Thoracic aorta (tissue), 2 donors: ENCODE results near the gene PRAMEF15. TPM values are rescaled to one million over a fixed set of nuclear protein-coding genes. Genes with fewer than 3 reads are reported as not detected.
"Not testable (repeated sequence)": the region's sequence is repeated elsewhere in the genome, so short reads cannot be mapped to it uniquely, and the experiment has no call there.

Source experiments
- ATAC-seq: fragments of 150-250 bp; one replicate; pipeline ENCODE4 v1.8.0; 2017; ENCODE audit warnings: low read depth; ENCODE audit not compliant: insufficient number of reproducible peaks, low FRiP score
- DNase-seq: peaks from one replicate; pipeline ENCODE4 v3.0.0-alpha.2; 2020; ENCODE audit warnings: low spot score
- H3K27ac ChIP-seq, 2 donors: fragments of 200-600 bp; sonication (generic); 1 replicate in 1 of 2; 2 replicates in 1 of 2; pipeline ENCODE4 v1.5.1; 2016; ENCODE audit warnings: mild to moderate bottlenecking in 2 of 2, moderate library complexity in 2 of 2
- H3K27me3 ChIP-seq: fragments of 200-600 bp; sonication (generic); replicated peaks from 2 replicates; pipeline ENCODE4 v1.6.0; 2016; ENCODE audit warnings: mild to moderate bottlenecking; ENCODE audit not compliant: insufficient read depth
- H3K36me3 ChIP-seq: fragments of 200-600 bp; sonication (generic); one replicate; pipeline ENCODE4 v1.5.1; 2016
- H3K4me1 ChIP-seq, 2 donors: fragments of 200-600 bp; sonication (generic); 1 replicate in 1 of 2; 2 replicates in 1 of 2; pipeline versions ENCODE4 v1.5.1 to v1.6.0; 2016; ENCODE audit warnings: low read depth in 2 of 2, mild to moderate bottlenecking in 1 of 2; ENCODE audit not compliant: control insufficient read depth in 1 of 2
- H3K4me3 ChIP-seq: fragments of 200-600 bp; sonication (generic); 2 replicates; pipeline ENCODE4 v1.5.1; 2016; ENCODE audit warnings: mild to moderate bottlenecking
- H3K9me3 ChIP-seq: fragments of 200-600 bp; sonication (generic); 2 replicates; pipeline ENCODE4 v1.5.1; 2016
- CTCF ChIP-seq: fragments of 200-600 bp; sonication (generic); IDR thresholded peaks from one replicate; pipeline ENCODE4 v1.5.1; 2019; ENCODE audit warnings: antibody characterized with exemption
- total RNA-seq, 2 donors: library from RNA; depleted of rRNA; stranded (reverse); fragments of >200 nt; gene quantifications; one replicate each; pipeline versions ENCODE4 v1.1.0 to v1.2.3, GENCODE V29; 2016

Gene PRAMEF15
- total RNA-seq, 2 donors from 2014 or later, result not detected

- not testable (repeated sequence) for DNase-seq, H3K9me3 ChIP-seq, H3K4me3 ChIP-seq, H3K4me1 ChIP-seq, H3K36me3 ChIP-seq, H3K27ac ChIP-seq, H3K27me3 ChIP-seq, ATAC-seq
- TF ChIP-seq CTCF, result peak; percentile 42
Observed at GRCh38 chr1:13356774-13357173, 41.4 kb downstream of the PRAMEF15 start.

GRCh38 chr1:13362364-13362763, 47.0 kb downstream of the PRAMEF15 start:
- H3K27ac ChIP-seq, DNase-seq, H3K4me3 ChIP-seq, H3K36me3 ChIP-seq, H3K27me3 ChIP-seq, ATAC-seq, H3K9me3 ChIP-seq, H3K4me1 ChIP-seq: not testable (repeated sequence)

- not testable (repeated sequence) for H3K27me3 ChIP-seq, H3K36me3 ChIP-seq, H3K4me1 ChIP-seq, H3K4me3 ChIP-seq, DNase-seq, ATAC-seq, H3K27ac ChIP-seq, H3K9me3 ChIP-seq
Observed at GRCh38 chr1:13364928-13365327, 49.5 kb downstream of the PRAMEF15 start.

GRCh38 chr1:13366536-13366935, 51.2 kb downstream of the PRAMEF15 start:
- not testable (repeated sequence) for H3K9me3 ChIP-seq, H3K4me1 ChIP-seq, H3K36me3 ChIP-seq, H3K27me3 ChIP-seq, H3K4me3 ChIP-seq, ATAC-seq, H3K27ac ChIP-seq, DNase-seq

- not testable (repeated sequence) for H3K4me3 ChIP-seq, H3K36me3 ChIP-seq, H3K4me1 ChIP-seq, H3K9me3 ChIP-seq, H3K27ac ChIP-seq, ATAC-seq, DNase-seq, H3K27me3 ChIP-seq
Observed at GRCh38 chr1:13368544-13368943, 53.2 kb downstream of the PRAMEF15 start.

Other genes with a start within 250 kb of the PRAMEF15 start
- not detected for gene PRAMEF25, start 244.8 kb upstream of the PRAMEF15 start, total RNA-seq
- not detected for gene HNRNPCL2, start 198.7 kb upstream of the PRAMEF15 start, total RNA-seq
- not detected for gene PRAMEF26, start 159.6 kb upstream of the PRAMEF15 start, total RNA-seq
- gene HNRNPCL4, start 149.9 kb upstream of the PRAMEF15 start, total RNA-seq, result not detected
- gene PRAMEF9, start 143.7 kb upstream of the PRAMEF15 start, total RNA-seq, result not detected
- gene PRAMEF13, start 114.2 kb upstream of the PRAMEF15 start, total RNA-seq, result not detected
- not detected for gene PRAMEF18, start 89.4 kb upstream of the PRAMEF15 start, total RNA-seq
- not detected for gene PRAMEF5, start 61.4 kb upstream of the PRAMEF15 start, total RNA-seq
- gene PRAMEF8, start 30.4 kb upstream of the PRAMEF15 start, total RNA-seq, result not detected
- gene PRAMEF33, start 12.0 kb upstream of the PRAMEF15 start, total RNA-seq, result not detected
- not detected for gene PRAMEF14, start 31.6 kb downstream of the PRAMEF15 start, total RNA-seq
- not detected for gene PRAMEF19, start 56.4 kb downstream of the PRAMEF15 start, total RNA-seq
- not detected for gene PRAMEF17, start 74.1 kb downstream of the PRAMEF15 start, total RNA-seq
- not detected for gene PRAMEF20, start 94.9 kb downstream of the PRAMEF15 start, total RNA-seq
- not detected for gene LRRC38, start 198.4 kb downstream of the PRAMEF15 start, total RNA-seq